H1 (cell line): ENCODE measurements around the gene UBE2O.

Source experiments
- EGR1 ChIP-seq: IDR thresholded peaks from 2 replicates; pipeline ENCODE4 v1.6.1; 2011; ENCODE audit warnings: low read depth, low read length, borderline replicate concordance
- EP300 ChIP-seq, 2 experiments: IDR thresholded peaks; 1 replicate in 1 of 2; 2 replicates in 1 of 2; pipeline ENCODE4 v1.6.1; 2011 to 2012; ENCODE audit warnings: low read depth in 2 of 2, low read length in 2 of 2, mild to moderate bottlenecking in 2 of 2, borderline replicate concordance in 1 of 2, inconsistent platforms in 1 of 2, moderate library complexity in 1 of 2
- FOSL1 ChIP-seq: IDR thresholded peaks from 2 replicates; pipeline ENCODE4 v1.6.1; 2011; ENCODE audit warnings: mild to moderate bottlenecking, low read depth, low read length, moderate library complexity; ENCODE audit not compliant: insufficient read depth
- GTF2F1 ChIP-seq: IDR thresholded peaks from 2 replicates; pipeline ENCODE4 v1.6.1; 2012; ENCODE audit warnings: low read depth, low read length, improper control_type of control experiment, borderline replicate concordance
- JUN ChIP-seq: IDR thresholded peaks from 2 replicates; pipeline ENCODE4 v1.6.1; 2011; ENCODE audit warnings: low read depth, mild to moderate bottlenecking, improper control_type of control experiment, low read length
- POLR2A ChIP-seq, 2 experiments: IDR thresholded peaks; 1 replicate in 1 of 2; 2 replicates in 1 of 2; pipeline ENCODE4 v1.6.1; 2011; ENCODE audit warnings: low read depth in 2 of 2, low read length in 2 of 2, mild to moderate bottlenecking in 2 of 2; ENCODE audit errors: control extremely low read depth in 1 of 2
- RAD21 ChIP-seq, 2 experiments: IDR thresholded peaks in 1 of 2; conservative IDR thresholded peaks in 1 of 2; 2 replicates each; pipeline ENCODE4 v1.6.1; 2011; ENCODE audit warnings: low read depth in 2 of 2, low read length in 2 of 2, improper control_type of control experiment in 1 of 2, inconsistent platforms in 1 of 2, mild to moderate bottlenecking in 1 of 2, moderate library complexity in 1 of 2
- SIN3A ChIP-seq, 2 experiments: IDR thresholded peaks in 1 of 2; conservative IDR thresholded peaks in 1 of 2; 2 replicates each; pipeline ENCODE4 v1.6.1; 2011 to 2012; ENCODE audit warnings: low read length in 2 of 2, improper control_type of control experiment in 1 of 2, low read depth in 1 of 2, mild to moderate bottlenecking in 1 of 2
- TBP ChIP-seq: IDR thresholded peaks from 2 replicates; pipeline ENCODE4 v1.6.1; 2011; ENCODE audit warnings: low read depth, low read length, improper control_type of control experiment
- TCF12 ChIP-seq: IDR thresholded peaks from 2 replicates; pipeline ENCODE4 v1.6.1; 2011; ENCODE audit warnings: low read depth, mild to moderate bottlenecking, low read length
- TEAD4 ChIP-seq: IDR thresholded peaks from 2 replicates; pipeline ENCODE4 v1.6.1; 2012; ENCODE audit warnings: low read depth, low read length, inconsistent platforms, mixed read lengths
- USF2 ChIP-seq: IDR thresholded peaks from 2 replicates; pipeline ENCODE4 v1.6.1; 2011; ENCODE audit warnings: low read length, improper control_type of control experiment
- ZNF274 ChIP-seq: IDR thresholded peaks from 2 replicates; pipeline ENCODE4 v1.7.0; 2012; ENCODE audit warnings: low read length, borderline replicate concordance; ENCODE audit errors: extremely low read depth
- TF ChIP-seq, protein P1 (sequence below), 3 experiments: IDR thresholded peaks; 1 replicate in 2 of 3; 2 replicates in 1 of 3; pipeline versions ENCODE4 v1.5.1 to v1.6.1; 2011; ENCODE audit warnings: low read length in 3 of 3, mild to moderate bottlenecking in 3 of 3, inconsistent platforms in 2 of 3, low read depth in 1 of 3, moderate library complexity in 1 of 3; ENCODE audit not compliant: insufficient read depth in 1 of 3; ENCODE audit errors: control extremely low read depth in 1 of 3

GRCh38 chr17:76434870-76435269, 18.1 kb downstream of the UBE2O start:
- TF ChIP-seq, protein P1, sequence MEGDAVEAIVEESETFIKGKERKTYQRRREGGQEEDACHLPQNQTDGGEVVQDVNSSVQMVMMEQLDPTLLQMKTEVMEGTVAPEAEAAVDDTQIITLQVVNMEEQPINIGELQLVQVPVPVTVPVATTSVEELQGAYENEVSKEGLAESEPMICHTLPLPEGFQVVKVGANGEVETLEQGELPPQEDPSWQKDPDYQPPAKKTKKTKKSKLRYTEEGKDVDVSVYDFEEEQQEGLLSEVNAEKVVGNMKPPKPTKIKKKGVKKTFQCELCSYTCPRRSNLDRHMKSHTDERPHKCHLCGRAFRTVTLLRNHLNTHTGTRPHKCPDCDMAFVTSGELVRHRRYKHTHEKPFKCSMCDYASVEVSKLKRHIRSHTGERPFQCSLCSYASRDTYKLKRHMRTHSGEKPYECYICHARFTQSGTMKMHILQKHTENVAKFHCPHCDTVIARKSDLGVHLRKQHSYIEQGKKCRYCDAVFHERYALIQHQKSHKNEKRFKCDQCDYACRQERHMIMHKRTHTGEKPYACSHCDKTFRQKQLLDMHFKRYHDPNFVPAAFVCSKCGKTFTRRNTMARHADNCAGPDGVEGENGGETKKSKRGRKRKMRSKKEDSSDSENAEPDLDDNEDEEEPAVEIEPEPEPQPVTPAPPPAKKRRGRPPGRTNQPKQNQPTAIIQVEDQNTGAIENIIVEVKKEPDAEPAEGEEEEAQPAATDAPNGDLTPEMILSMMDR (IDR thresholded peaks at IDR 0.05; ENCODE audit: control extremely low read depth in 1 of 3, insufficient read depth in 1 of 3, low read depth in 1 of 3, low read length in 3 of 3): no peak
- TF ChIP-seq RAD21 (IDR thresholded peaks at IDR 0.05 in 1 of 2, conservative IDR thresholded peaks at IDR 0.05 in 1 of 2; ENCODE audit: low read depth in 2 of 2, low read length in 2 of 2): no peak
- no peak for TF ChIP-seq SIN3A (conservative IDR thresholded peaks at IDR 0.05 in 1 of 2, IDR thresholded peaks at IDR 0.05 in 1 of 2; ENCODE audit: low read depth in 1 of 2, low read length in 2 of 2)
- TF ChIP-seq POLR2A (IDR thresholded peaks at IDR 0.05; ENCODE audit: control extremely low read depth in 1 of 2, low read depth in 2 of 2, low read length in 2 of 2): no peak
- TF ChIP-seq TEAD4: no peak
- TF ChIP-seq FOSL1: no peak
- TF ChIP-seq EGR1: no peak
- TF ChIP-seq ZNF274: no peak
- TF ChIP-seq USF2: no peak
- no peak for TF ChIP-seq JUN
- TF ChIP-seq GTF2F1: no peak
- TF ChIP-seq TBP: no peak
- no peak for TF ChIP-seq TCF12
- TF ChIP-seq EP300 (IDR thresholded peaks at IDR 0.05; ENCODE audit: borderline replicate concordance in 1 of 2, low read depth in 2 of 2, low read length in 2 of 2): no peak
